Uterus (tissue), 2 donors: ENCODE results near the gene DPP6.

ENCODE experiments used
- CTCF ChIP-seq, 4 experiments: fragments of 200-600 bp in 2 of 4; fragments of 450-650 bp in 2 of 4; sonication (generic) in 2 of 4; IDR thresholded peaks; one replicate each; pipeline ENCODE4 v1.5.1; 2016 to 2019; ENCODE audit warnings: antibody characterized with exemption in 4 of 4, mild to moderate bottlenecking in 2 of 4, moderate library complexity in 1 of 4
- POLR2A ChIP-seq, 2 donors: fragments of 450-650 bp; IDR thresholded peaks; one replicate each; pipeline ENCODE4 v1.6.1; 2016; ENCODE audit warnings: antibody characterized with exemption in 2 of 2, mild to moderate bottlenecking in 1 of 2, moderate library complexity in 1 of 2

- TF ChIP-seq CTCF (IDR thresholded peaks at IDR 0.05), result no peak
- TF ChIP-seq POLR2A (IDR thresholded peaks at IDR 0.05), result no peak
Observed at GRCh38 chr7:154686305-154686704, 634.1 kb downstream of the DPP6 start.
